Esophagus mucosa (tissue), 1 donor: ENCODE data around the gene RPL39. TPM values are rescaled to one million over a fixed set of nuclear protein-coding genes. Genes with fewer than 3 reads are reported as not detected.
"Not testable (repeated sequence)": the region's sequence is repeated elsewhere in the genome, so short reads cannot be mapped to it uniquely, and the experiment has no call there.

ENCODE experiments used
- ATAC-seq: fragments of 200-7000 bp; cut with Tn5 transposase; one replicate; pipeline ENCODE4 v1.9.1; 2020
- total RNA-seq: library from RNA; stranded (reverse); gene quantifications from one replicate; pipeline ENCODE4 v1.2.4, GENCODE V29; 2023
- donor health status: DM: yes; HTN: yes; CAD: no.

The RPL39 gene
- total RNA-seq, 1 donor from 2014 or later, result 2,055 TPM

DNA sequence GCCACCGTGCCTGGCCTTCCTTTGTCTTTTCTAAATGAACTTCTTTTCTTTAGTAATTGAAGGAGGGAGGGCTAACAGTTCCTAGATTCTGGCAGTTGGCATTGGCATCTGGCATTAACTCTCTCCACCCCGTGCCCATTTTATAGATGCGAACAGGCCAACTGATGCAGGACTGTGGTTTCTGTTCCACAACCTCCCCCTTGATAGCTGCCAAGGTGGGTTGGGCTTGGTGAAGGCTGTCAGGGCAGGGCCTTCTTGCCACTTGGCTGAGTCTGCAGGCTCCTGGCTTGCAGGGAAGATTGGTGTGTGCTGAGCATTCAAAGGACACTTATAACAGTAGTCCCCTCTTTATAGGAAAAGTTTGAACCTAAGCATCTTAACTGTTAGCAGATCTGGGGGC lies 28.7 kb downstream of the RPL39 start:
- no peak for ATAC-seq

DNA sequence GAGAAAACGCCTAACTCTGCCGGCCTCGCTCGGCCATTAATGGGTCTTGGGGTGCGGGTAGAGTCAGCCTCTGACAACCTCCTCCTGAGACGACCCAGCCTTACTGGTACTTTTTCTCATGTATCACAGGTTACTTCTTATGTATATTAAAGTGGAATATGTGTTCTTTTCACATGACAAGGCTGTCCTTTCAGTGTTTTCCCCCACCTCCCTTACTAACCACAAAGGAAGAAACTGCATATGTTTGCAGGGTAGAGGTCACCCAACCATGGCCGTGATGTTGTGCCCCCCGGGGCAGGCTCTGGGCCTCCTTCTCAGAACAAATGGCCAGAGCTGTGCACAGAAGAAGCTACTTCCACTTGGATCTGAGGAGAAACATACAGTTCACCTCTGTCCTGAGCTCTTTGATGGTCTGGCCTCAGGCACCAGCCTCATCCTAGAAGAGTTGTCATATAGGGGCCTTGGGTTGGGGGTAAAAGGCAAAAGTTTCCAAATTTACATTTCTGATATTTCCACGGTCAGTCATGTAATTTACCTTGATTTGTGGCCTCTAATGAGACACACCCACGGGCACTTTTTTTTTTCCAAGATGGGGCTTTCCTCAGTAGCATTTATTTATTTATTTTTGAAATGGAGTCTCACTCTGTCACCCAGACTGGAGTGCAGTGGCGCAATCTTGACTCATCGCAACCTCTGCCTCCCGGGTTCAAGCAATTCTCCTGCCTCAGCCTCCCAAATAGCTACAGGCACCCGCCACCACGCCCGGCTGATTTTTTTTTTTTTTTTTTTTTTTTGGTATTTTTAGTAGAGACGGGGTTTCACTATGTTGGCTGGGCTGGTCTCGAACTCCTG lies 31.2 kb downstream of the RPL39 start:
- ATAC-seq, result no peak

DNA sequence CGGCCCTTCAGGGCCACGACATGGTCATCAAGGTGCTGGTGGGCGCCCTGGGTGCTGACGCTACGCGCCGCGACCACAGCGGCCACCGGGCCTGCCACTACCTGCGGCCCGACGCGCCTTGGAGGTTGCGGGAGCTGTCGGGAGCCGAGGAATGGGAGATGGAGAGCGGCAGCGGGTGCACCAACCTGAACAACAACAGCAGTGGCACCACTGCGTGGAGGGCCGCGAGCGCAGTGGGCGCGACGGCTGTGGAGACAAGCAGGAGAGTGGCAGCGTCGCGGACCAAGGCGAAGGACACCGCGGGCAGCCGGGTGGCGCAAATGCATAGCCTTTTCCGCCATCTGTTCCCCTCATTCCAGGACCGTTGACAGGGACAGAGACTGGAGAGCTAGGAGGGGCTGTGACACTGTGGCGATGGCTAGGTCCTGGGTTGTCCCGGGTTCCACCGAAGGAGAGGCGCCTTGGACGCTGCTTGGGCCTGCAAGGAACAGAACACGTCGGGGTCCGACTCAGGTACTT lies 32.1 kb downstream of the RPL39 start:
- ATAC-seq, result no peak

DNA sequence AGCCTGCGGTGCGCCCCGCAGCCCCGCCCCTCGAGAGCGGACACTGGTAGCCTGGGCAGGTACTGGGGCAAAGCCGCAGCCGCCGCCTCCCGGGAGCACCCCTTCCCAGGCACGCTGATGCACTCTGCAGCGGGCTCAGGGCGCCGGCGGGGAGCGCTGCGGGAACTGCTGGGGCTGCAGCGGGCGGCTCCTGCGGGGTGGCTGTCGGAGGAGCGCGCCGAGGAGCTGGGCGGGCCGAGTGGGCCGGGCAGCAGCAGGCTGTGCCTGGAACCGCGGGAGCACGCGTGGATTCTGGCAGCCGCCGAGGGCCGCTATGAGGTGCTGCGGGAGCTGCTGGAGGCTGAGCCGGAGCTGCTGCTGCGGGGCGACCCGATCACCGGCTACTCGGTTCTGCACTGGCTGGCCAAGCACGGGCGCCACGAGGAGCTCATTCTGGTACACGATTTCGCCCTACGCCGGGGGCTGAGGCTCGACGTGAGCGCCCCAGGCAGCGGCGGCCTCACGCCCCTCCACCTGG lies 32.6 kb downstream of the RPL39 start:
- peak; percentile 48 for ATAC-seq

DNA sequence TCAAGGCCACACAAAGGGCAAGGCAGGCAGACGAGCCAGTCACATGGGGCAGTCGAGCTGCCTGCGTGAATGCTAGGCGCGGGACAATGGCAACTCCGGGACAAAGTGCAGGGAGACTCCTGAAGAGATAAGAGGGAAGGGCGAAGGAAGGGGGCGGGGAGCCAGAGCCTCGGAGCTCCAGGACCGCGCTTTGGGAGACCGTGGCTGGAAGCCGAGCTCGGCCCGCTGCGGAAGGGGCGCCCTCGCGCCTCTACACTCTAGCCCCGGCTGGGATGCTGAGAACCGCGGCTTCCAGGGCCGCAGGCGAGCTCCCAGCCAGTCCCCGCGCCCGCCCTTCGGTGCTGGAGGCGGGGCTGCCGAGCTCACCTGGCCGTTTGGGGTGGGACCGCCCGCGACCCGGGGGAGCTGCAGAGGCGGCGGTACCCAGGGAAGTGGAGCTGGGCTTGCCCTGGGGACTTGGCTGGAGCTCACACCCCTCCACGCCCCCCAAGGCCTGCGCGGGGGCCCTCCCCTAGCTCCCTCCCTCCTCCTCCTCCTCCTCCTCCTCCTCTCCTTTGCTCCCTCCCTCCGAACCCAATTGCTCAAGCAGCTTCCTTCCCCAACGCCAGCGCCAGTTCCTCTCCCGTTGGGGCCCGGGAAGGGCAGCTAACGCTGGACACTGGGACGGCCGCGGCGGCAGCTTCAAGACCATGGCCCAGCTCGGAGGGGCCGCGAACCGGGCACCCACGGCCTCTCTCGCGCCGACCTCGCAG lies 33.3 kb downstream of the RPL39 start, which contains the start of gene SOWAHD:
TSS of gene SOWAHD (plus strand) at position 610 of the 752 bp plus-strand sequence. CDS start at position 690, 80 bp downstream.
- peak; percentile 47 for ATAC-seq

DNA sequence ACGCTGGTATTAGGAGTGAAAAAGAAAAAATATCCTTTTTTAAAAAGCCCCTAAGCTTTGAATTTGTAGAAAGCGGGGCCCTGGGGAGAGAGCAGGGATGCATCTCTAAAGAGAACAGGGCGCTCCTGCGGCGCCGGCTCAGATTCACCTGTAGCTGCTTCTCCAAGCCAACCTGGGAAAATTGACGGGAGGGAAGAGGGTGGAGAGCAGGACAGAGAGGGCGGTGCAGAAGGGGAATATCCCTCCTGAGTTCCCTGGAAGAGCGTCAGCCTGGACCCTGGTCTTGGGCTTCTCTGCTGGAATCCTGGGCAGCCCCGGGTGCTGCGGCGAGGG lies 33.8 kb downstream of the RPL39 start:
- no peak for ATAC-seq

DNA sequence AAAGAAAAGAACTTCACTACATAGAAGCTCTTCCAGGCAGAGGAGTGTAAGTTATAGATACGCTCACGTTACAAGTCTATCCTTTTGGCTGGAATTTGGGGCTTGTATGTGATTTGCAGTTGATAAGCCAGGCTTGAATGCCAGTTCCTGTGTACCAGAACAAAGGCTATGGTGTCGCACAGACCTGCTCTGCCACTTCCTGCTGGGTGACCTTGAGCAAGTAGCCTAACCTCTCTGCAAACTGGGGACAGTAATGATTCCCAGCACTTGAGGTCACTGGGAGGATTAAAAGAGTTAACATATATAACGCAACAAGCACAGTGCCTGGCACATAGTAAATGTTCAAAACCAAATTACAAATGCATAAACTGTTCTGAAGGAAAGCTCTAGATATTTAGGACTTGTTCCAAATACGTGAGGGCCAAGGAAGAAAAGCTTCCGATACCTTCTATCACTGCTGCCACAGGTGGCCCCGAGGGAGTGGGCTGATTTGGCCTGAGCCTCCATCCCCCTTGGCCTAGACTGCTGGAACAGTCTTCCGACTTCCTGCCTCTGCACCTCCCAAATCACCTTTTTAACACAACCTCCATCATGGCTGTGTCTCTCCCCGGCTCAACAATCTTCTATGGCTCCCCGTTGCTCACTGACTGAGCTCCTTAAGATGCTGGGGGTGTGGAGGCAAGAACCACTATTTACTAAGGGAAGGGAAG lies 34.3 kb downstream of the RPL39 start:
- ATAC-seq, result no peak

DNA sequence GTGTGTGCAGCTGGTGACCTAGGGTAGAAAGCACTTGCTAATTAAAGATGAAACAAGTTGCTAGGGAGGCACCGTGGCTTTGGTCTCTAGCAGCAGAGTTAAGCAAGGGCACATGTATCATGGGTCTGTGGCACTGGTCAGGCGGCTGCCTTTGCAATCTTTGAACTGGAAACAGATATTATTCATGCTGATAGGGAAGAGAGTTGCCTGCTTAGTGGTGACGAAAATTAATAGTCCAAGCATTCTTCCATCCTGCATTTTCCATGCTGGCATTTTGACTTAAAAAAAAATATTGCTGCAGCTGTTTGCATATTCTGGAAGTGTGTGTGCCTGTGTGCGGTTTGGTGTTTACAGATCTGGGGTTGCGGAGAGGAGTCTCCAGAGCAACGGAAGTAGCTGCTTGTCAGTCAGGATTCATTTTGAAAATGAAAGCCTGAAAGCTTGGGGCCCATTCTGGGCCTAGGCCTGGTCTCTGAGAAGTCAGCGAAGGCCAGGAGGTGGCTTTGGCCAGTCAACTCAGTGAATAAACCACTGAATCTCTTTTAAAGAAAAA lies 35.4 kb downstream of the RPL39 start:
- no peak for ATAC-seq

DNA sequence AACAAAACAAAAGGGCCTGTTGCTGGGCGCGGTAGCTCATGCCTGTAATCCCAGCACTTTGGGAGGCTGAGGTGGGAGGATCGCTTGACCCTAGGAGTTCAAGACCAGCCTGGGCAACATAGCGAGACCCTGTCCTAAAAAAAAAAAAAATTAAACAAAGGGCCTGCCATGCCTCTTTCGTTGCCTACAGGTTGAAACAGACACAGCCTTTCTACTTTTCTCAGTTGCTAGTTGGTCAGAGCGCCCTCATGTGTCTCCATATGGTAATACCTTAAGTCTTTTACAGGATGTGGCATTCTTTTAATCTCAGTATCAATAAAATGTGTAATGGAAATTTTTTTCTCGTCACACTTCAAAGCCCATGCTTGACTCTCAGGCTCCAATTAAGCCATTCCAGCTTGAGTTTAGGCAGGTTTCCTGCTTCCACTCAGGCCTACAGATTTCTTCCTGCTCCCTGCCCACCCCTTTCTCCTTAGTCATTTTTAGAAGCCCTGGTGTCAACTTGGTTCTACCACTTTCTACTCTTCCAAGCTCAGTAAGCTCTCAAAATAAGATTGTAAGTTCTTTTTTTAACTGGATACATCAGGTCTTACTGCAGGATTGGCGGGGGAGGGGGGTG lies 37.7 kb downstream of the RPL39 start:
- ATAC-seq, result peak; percentile 40

DNA sequence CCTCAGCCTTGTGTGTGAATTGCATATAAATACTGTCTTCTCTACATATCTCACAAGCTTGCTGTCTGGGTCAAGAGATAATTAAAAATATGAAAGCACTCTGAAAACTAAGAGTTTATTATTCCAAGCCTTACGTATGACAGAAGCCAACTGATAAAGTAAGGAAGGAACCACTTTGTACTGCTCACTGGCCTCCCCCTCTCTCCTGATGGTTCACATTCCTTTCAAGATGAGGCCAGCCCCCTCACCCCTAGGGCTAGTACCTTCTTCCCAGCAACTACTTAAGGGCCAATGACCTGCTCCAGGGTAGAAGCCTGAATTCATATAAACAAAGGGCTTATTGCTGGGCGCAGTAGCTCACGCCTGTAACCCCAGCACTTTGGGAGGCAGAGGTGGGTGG lies 38.4 kb downstream of the RPL39 start:
- no peak for ATAC-seq

DNA sequence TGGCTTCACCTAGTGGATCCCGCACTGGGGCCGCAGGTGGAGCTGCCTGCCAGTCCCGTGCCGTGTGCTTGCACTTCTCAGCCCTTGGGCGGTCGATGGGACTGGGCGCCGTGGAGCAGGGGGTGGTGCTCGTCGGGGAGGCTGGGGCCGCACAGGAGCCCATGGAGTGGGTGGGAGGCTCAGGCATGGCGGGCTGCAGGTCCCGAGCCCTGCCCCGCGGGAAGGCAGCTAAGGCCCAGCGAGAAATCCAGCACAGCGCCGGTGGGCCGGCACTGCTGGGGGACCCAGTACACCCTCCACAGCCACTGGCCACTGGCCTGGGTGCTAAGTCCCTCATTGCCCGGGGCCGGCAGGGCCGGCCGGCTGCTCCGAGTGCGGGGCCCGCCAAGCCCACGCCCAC lies 40.7 kb downstream of the RPL39 start:
- not testable (repeated sequence) for ATAC-seq

DNA sequence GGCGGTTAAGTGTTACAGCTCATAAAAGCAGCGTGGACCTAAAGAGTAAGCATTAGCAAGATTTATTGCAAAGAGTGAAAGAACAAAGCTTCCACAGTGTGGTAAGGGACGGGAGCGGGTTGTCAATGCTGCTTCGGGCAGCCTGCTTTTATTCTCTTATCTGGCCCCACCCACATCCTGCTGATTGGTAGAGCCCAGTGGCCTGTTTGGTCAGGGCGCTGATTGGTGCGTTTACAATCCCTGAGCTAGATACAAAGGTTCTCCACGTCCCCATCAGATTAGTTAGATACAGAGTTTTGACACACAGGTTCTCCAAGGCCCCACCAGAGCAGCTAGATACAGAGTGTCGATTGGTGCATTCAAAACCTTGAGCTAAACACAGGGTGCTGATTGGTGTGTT lies 41.3 kb downstream of the RPL39 start:
- ATAC-seq, result not testable (repeated sequence)

DNA sequence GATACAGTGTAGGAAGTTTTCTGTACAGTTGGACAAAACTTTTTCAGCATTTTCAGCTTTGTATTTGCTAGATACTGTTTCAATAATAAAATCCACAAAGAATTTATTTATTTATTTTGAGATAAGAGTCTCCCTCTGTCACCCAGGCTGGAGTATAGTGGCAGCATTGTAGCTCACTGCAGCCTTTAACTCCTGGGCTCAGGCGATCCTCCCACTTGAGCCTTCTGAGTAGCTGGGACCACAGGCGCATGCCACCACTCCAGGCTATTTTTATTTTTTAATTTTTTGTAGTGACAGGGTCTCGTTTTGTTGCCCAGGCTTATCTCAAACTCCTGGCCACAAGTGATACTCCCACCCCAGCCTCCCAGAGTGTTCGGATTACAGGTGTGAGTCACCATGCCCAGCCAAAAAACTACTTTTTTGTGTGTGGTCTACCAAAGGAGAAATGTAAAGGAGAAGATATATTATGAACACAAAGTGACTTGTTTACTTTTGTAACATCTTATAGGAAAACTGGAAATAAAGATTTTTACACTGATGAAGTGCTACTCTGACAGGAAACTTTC lies 46.1 kb downstream of the RPL39 start:
- no peak for ATAC-seq

DNA sequence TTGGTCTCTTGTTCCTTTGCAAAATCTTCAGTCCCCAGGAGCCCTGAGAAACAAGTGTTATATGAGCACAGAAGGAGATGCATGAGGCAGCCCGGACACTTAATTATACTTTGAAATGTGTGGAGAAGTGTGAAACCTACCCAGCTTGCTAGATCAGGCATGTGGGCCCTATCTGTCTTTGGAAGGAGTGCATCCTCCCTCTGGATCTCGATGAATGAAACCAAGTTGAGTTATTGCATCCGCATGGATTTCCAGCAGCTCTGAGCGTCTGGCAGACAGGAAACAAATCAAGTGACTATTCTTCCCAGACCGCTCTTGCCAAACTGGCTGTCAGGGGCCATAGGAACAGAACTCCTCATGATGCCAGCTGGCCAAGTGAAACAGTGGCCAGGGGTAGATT lies 52.7 kb downstream of the RPL39 start:
- no peak for ATAC-seq

Other genes with a start within 250 kb of the RPL39 start
- gene STEEP1, start 226.2 kb downstream of the RPL39 start, total RNA-seq, result 13.5 TPM
- 44.7 TPM for gene UBE2A, start 217.1 kb downstream of the RPL39 start, total RNA-seq
- 7.5 TPM for gene NKRF, start 185.2 kb downstream of the RPL39 start, total RNA-seq
- 5.1 TPM for gene SEPTIN6, start 98.5 kb downstream of the RPL39 start, total RNA-seq
- gene SOWAHD, start 33.0 kb downstream of the RPL39 start, total RNA-seq, result not detected
- gene UPF3B, start 61.3 kb upstream of the RPL39 start, total RNA-seq, result 3.7 TPM
- 8.2 TPM for gene RNF113A, start 80.1 kb upstream of the RPL39 start, total RNA-seq
- gene NDUFA1, start 80.2 kb upstream of the RPL39 start, total RNA-seq, result 84.3 TPM
- gene AKAP14, start 104.3 kb upstream of the RPL39 start, total RNA-seq, result not detected
- 3.9 TPM for gene NKAP, start 152.1 kb upstream of the RPL39 start, total RNA-seq